Measurements from ENCODE around the gene C2CD4A.

The C2CD4A gene

GRCh38 chr15:62104401-62104800 is 37.6 kb downstream of the C2CD4A start:
- no peak for DNase-seq

- DNase-seq = no peak
These were observed 38.1 kb downstream of the C2CD4A start for GRCh38 chr15:62104846-62105245.

GRCh38 chr15:62105266-62105665 is 38.5 kb downstream of the C2CD4A start:
- no peak for DNase-seq

GRCh38 chr15:62106096-62106495 is 39.3 kb downstream of the C2CD4A start:
- DNase-seq = no peak

- no peak for DNase-seq
These were observed 40.9 kb downstream of the C2CD4A start for GRCh38 chr15:62107571-62108121.

GRCh38 chr15:62108411-62108810 is 41.6 kb downstream of the C2CD4A start:
- DNase-seq = no peak

- no peak for DNase-seq
These were observed 42.7 kb downstream of the C2CD4A start for GRCh38 chr15:62109437-62109836.

GRCh38 chr15:62109982-62110851 is 43.4 kb downstream of the C2CD4A start:
- no peak for DNase-seq

- DNase-seq = no peak
These were observed 45.3 kb downstream of the C2CD4A start for GRCh38 chr15:62112081-62112480.

GRCh38 chr15:62112616-62113593 is 46.1 kb downstream of the C2CD4A start:
- no peak for DNase-seq

- no peak for DNase-seq
These were observed 49.1 kb downstream of the C2CD4A start for GRCh38 chr15:62115847-62116246.

- DNase-seq = no peak
These were observed 51.9 kb downstream of the C2CD4A start for GRCh38 chr15:62118520-62119226.

- no peak for DNase-seq
These were observed 52.6 kb downstream of the C2CD4A start for GRCh38 chr15:62119227-62119864.

- no peak for DNase-seq
These were observed 53.1 kb downstream of the C2CD4A start for GRCh38 chr15:62119874-62120273.

Measured in effector CD4-positive, alpha-beta T cell (primary cell).